Memory B cell (primary cell): ENCODE measurements around the gene PIK3C3.
"Not testable (repeated sequence)": the region's sequence is repeated elsewhere in the genome, so short reads cannot be mapped to it uniquely, and the experiment has no call there.

Source experiments
- ATAC-seq: fragments of 150-1000 bp; cut with Tn5 transposase; 2 replicates; pipeline ENCODE4 v1.10.0; 2021; ENCODE audit warnings: low read depth, mild to moderate bottlenecking, moderate library complexity
- DNase-seq, 2 donors: peaks; one replicate each; pipeline ENCODE4 v3.0.0; 2022; ENCODE audit warnings: low spot score in 2 of 2
- H3K27ac Mint-ChIP-seq: one replicate; pipeline ENCODE4 v1.8.0; 2022; ENCODE audit warnings: mild to moderate bottlenecking, moderate library complexity, mixed read lengths
- H3K27me3 Mint-ChIP-seq: one replicate; pipeline ENCODE4 v1.8.0; 2022; ENCODE audit warnings: mixed read lengths
- H3K36me3 Mint-ChIP-seq: one replicate; pipeline ENCODE4 v1.8.0; 2022; ENCODE audit warnings: mild to moderate bottlenecking, mixed read lengths
- H3K4me1 Mint-ChIP-seq: one replicate; pipeline ENCODE4 v1.8.0; 2022; ENCODE audit warnings: mixed read lengths
- H3K4me3 Mint-ChIP-seq: one replicate; pipeline ENCODE4 v1.8.0; 2022; ENCODE audit warnings: mild to moderate bottlenecking, moderate library complexity, mixed read lengths
- H3K9me3 Mint-ChIP-seq: one replicate; pipeline ENCODE4 v1.8.0; 2022; ENCODE audit warnings: mixed read lengths

The PIK3C3 gene

GRCh38 chr18:42086288-42086687 lies 131.3 kb downstream of the PIK3C3 start:
- ATAC-seq (no peak), DNase-seq (no peak)

DNA sequence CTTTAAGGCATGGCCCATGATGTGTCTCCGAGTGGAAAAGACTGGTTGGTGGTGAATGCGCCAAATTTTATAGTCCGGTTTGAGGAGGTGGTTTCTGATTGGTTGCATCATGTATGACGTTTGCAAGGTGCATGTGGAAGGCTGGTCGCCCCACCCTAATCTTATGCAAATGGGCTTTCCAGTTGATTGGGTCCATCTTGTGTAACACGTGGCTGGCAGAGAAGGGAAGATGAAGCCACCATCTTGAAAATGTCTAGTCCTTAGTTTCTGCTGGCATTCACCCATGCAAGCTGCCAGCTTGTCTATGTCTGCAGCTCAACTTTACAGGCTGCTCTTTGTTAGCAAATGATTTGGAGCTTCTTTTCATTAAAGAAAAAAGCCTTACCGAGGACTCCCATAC lies 132.2 kb downstream of the PIK3C3 start:
- DNase-seq (no peak), ATAC-seq (peak; percentile 24)
- Mint-ChIP-seq H3K27ac (peak overlapping the region; percentile 25), H3K4me1 (no peaks in the 10 kb centered on the region), H3K9me3 (peaks cover 4% of the 10 kb centered on the region), H3K27me3 (no peaks in the 10 kb centered on the region), H3K4me3 (no peak overlapping the region), H3K36me3 (peaks cover 28% of the 10 kb centered on the region)

More at GRCh38 chr18:42086288-42086687, 131.3 kb downstream of the PIK3C3 start:
- no peak overlapping the region for H3K27ac Mint-ChIP-seq
- no peak overlapping the region for H3K4me3 Mint-ChIP-seq
- peaks cover 4% of the 10 kb centered on the region for H3K9me3 Mint-ChIP-seq
- no peaks in the 10 kb centered on the region for H3K4me1 Mint-ChIP-seq
- H3K36me3 Mint-ChIP-seq: peaks cover 35% of the 10 kb centered on the region
- H3K27me3 Mint-ChIP-seq: no peaks in the 10 kb centered on the region

- H3K27ac Mint-ChIP-seq: no peak overlapping the region
- H3K4me1 Mint-ChIP-seq: no peaks in the 10 kb centered on the region
- no peaks in the 10 kb centered on the region for H3K27me3 Mint-ChIP-seq
- DNase-seq: no peak
- no peak overlapping the region for H3K4me3 Mint-ChIP-seq
- peaks cover 23% of the 10 kb centered on the region for H3K36me3 Mint-ChIP-seq
- peaks cover 4% of the 10 kb centered on the region for H3K9me3 Mint-ChIP-seq
- ATAC-seq: no peak
Measured at GRCh38 chr18:42087876-42088275, 132.8 kb downstream of the PIK3C3 start.

GRCh38 chr18:42092848-42093247 lies 137.8 kb downstream of the PIK3C3 start:
- Mint-ChIP-seq H3K27me3 (no peaks in the 10 kb centered on the region), H3K36me3 (peaks cover 3% of the 10 kb centered on the region), H3K27ac (no peak overlapping the region), H3K4me3 (no peak overlapping the region), H3K4me1 (no peaks in the 10 kb centered on the region), H3K9me3 (no peaks in the 10 kb centered on the region)
- DNase-seq: no peak
- ATAC-seq: no peak

DNA sequence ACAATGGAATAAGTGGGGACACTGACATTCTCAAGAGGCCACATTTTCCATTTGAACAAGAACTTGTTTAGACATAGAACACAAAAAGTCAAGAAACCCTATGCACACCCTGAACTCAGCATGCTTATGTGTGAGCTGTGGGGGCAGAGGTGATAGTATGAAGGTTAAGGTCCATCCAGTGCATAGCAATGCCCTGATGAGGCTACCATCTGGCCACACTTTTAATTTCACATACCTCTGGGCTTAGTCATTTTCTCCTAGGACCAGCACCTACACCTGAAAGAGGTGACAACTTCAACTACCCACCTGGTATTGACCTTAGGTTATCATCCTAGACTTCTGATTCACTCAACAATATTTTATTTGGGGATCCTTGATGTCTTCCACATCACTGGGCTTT lies 139.8 kb downstream of the PIK3C3 start:
- Mint-ChIP-seq H3K9me3 (peaks cover 1% of the 10 kb centered on the region), H3K27me3 (no peaks in the 10 kb centered on the region), H3K4me1 (no peaks in the 10 kb centered on the region), H3K27ac (no peak overlapping the region), H3K36me3 (no peaks in the 10 kb centered on the region), H3K4me3 (no peak overlapping the region)
- no peak for ATAC-seq
- DNase-seq: no peak

DNA sequence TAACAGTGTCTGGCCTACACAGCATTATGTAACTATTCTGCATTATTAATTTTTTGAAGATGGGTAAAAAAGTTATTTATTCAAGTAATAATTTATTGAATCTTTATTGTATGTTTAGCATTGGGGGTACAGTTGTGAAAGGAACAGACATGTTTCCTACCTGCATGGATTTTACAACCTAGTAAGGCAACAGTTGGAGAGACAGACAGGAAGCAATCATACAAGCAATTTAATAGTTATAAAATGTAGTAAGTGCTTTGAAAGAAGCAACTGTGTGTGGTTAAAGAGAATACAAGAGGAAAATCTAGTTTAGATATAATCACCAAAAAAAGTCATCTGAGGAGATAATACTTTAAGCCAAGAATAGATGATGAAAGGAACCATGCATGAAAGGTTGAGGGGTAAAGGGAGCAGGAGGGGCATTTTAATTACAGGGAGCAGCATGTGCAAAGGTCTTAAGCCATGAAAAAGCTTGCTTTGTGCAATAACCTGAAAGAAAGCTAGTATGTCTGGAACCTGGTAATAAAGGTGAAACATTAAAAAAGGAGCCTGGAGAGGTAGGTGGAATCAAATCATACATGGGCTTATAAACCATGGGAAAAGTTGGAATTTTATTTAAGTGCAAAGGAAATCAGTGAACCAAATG lies 140.8 kb downstream of the PIK3C3 start:
- H3K4me3 Mint-ChIP-seq: no peak overlapping the region
- ATAC-seq (no peak), DNase-seq (no peak)
- no peaks in the 10 kb centered on the region for H3K4me1 Mint-ChIP-seq
- no peaks in the 10 kb centered on the region for H3K27me3 Mint-ChIP-seq
- H3K9me3 Mint-ChIP-seq: peaks cover 1% of the 10 kb centered on the region
- no peak overlapping the region for H3K27ac Mint-ChIP-seq
- H3K36me3 Mint-ChIP-seq: no peaks in the 10 kb centered on the region

GRCh38 chr18:42100248-42100647 lies 145.2 kb downstream of the PIK3C3 start:
- ATAC-seq: no peak
- H3K27ac Mint-ChIP-seq: no peak overlapping the region

DNA sequence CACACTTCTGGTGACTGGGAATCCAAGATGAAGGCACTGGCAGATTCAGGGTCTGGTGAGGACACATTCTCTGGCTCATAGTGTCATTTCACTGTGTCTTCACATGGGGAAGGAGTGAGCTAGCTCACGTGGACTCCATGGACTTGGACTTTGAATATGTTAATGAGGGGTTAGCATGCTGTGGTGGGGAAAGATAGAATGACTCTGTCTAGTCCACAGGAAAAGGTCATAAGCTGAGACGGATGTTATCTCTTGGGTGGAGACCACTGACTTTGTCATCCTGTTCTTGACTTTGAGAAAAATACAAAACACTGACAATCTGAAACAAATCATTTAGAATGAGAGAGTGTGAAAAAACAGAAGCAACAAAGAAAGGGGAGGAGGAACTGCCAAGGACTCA lies 145.9 kb downstream of the PIK3C3 start:
- H3K36me3 Mint-ChIP-seq: no peaks in the 10 kb centered on the region
- DNase-seq (no peak), ATAC-seq (no peak)
- H3K4me3 Mint-ChIP-seq: no peak overlapping the region
- H3K27ac Mint-ChIP-seq: no peak overlapping the region
- H3K27me3 Mint-ChIP-seq: peaks cover 3% of the 10 kb centered on the region
- H3K9me3 Mint-ChIP-seq: peaks cover 1% of the 10 kb centered on the region
- no peaks in the 10 kb centered on the region for H3K4me1 Mint-ChIP-seq

More at GRCh38 chr18:42100248-42100647, 145.2 kb downstream of the PIK3C3 start:
- peaks cover 1% of the 10 kb centered on the region for H3K9me3 Mint-ChIP-seq
- no peak for DNase-seq
- H3K27me3 Mint-ChIP-seq: peaks cover 3% of the 10 kb centered on the region
- H3K4me3 Mint-ChIP-seq: no peak overlapping the region
- H3K4me1 Mint-ChIP-seq: no peaks in the 10 kb centered on the region
- H3K36me3 Mint-ChIP-seq: no peaks in the 10 kb centered on the region

- DNase-seq (no peak), ATAC-seq (no peak)
- no peak overlapping the region for H3K4me3 Mint-ChIP-seq
- peaks cover 4% of the 10 kb centered on the region for H3K4me1 Mint-ChIP-seq
- H3K27ac Mint-ChIP-seq: no peak overlapping the region
- no peaks in the 10 kb centered on the region for H3K36me3 Mint-ChIP-seq
- H3K9me3 Mint-ChIP-seq: no peaks in the 10 kb centered on the region
- peaks cover 3% of the 10 kb centered on the region for H3K27me3 Mint-ChIP-seq
Measured at GRCh38 chr18:42105394-42105793, 150.4 kb downstream of the PIK3C3 start.

GRCh38 chr18:42106784-42107183 lies 151.8 kb downstream of the PIK3C3 start:
- H3K4me3 Mint-ChIP-seq: no peak overlapping the region
- H3K9me3 Mint-ChIP-seq: no peaks in the 10 kb centered on the region
- H3K27me3 Mint-ChIP-seq: peaks cover 3% of the 10 kb centered on the region
- H3K36me3 Mint-ChIP-seq: no peaks in the 10 kb centered on the region
- peaks cover 4% of the 10 kb centered on the region for H3K4me1 Mint-ChIP-seq
- ATAC-seq (no peak), DNase-seq (no peak)
- no peak overlapping the region for H3K27ac Mint-ChIP-seq

DNA sequence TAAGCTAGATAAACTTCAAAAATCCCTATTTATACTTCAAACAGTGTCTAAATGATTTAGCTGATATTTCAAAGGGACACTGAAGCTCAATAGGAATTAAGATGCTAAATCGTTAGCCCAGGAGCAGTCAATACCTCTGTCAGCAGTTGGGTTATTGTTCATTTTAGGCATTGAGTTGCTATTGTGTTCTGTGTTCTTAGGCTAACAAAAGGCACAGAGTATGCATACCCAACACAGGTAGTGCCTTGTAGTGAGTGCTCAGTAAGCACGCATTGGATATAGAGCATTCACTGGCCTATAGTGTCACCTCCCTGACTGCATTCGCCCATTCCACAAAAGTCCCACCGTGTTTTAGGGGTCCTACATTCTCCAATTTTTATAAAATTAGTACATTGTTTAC lies 152.3 kb downstream of the PIK3C3 start:
- H3K4me1 Mint-ChIP-seq: peaks cover 4% of the 10 kb centered on the region
- peaks cover 3% of the 10 kb centered on the region for H3K27me3 Mint-ChIP-seq
- DNase-seq (no peak), ATAC-seq (no peak)
- H3K36me3 Mint-ChIP-seq: no peaks in the 10 kb centered on the region
- no peak overlapping the region for H3K27ac Mint-ChIP-seq
- no peak overlapping the region for H3K4me3 Mint-ChIP-seq
- H3K9me3 Mint-ChIP-seq: no peaks in the 10 kb centered on the region

GRCh38 chr18:42107691-42108450 lies 152.8 kb downstream of the PIK3C3 start:
- peaks cover 3% of the 10 kb centered on the region for H3K27me3 Mint-ChIP-seq
- ATAC-seq (no peak), DNase-seq (no peak)
- no peaks in the 10 kb centered on the region for H3K9me3 Mint-ChIP-seq
- H3K27ac Mint-ChIP-seq: no peak overlapping the region
- no peaks in the 10 kb centered on the region for H3K36me3 Mint-ChIP-seq
- H3K4me3 Mint-ChIP-seq: no peak overlapping the region
- peaks cover 4% of the 10 kb centered on the region for H3K4me1 Mint-ChIP-seq

DNA sequence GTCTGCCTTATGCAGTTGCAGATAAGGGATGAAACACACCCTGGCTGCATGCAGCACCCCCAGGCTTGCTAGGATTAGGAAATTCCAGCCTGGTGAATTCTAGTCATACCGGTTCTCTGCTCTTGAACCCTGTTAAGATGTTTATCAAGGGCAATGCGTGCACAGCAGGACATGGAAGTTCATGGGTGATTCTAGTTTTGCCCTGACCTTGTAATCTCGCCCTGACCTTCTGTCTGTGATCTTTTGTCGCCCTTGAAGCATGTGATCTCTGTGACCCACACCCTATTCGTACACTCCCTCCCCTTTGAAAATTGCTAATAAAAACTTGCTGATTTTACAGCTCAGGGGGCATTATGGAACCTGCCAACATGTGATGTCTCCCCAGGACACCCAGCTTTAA lies 157.1 kb downstream of the PIK3C3 start:
- H3K4me3 Mint-ChIP-seq, H3K27ac Mint-ChIP-seq, ATAC-seq, H3K9me3 Mint-ChIP-seq, H3K27me3 Mint-ChIP-seq, H3K36me3 Mint-ChIP-seq, DNase-seq: not testable (repeated sequence)
- peaks cover 11% of the 10 kb centered on the region for H3K4me1 Mint-ChIP-seq

DNA sequence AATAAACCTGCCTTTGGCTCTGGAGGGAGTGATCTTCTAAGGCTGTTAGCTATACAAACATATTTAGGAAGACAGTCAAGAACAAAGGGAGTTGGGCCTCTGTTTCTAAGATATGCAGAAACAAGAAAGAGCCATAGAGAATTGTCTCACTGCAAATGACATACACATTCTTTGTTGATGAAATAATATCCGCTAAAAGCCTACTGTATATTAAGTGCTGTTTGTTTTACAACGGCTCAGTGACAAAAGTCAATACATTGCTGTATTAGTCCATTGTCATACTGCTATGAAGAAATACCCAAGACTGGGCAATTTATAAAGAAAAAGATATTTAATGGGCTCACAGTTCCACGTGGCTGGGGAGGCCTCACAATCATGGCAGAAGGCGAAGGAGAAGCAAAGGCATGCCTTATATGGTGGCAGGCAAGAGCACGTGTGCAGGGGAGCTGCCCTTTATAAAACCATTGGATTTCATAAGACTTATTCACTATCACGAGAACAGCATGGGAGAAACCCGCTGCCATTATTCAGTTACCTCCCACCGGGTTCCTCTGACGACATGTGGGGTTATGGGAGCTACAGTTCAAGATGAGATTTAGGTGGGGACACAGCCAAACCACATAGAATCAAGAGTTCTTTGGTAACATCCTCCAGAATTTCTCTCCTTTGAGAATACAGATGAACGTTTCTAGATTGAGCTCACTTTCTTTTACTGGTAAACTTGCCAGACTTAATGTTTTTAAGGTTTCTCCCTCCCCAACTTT lies 157.8 kb downstream of the PIK3C3 start:
- no peaks in the 10 kb centered on the region for H3K36me3 Mint-ChIP-seq
- H3K27ac Mint-ChIP-seq: no peak overlapping the region
- H3K4me3 Mint-ChIP-seq: no peak overlapping the region
- no peaks in the 10 kb centered on the region for H3K9me3 Mint-ChIP-seq
- H3K4me1 Mint-ChIP-seq: peaks cover 9% of the 10 kb centered on the region
- ATAC-seq: no peak
- no peak for DNase-seq
- H3K27me3 Mint-ChIP-seq: peaks cover 1% of the 10 kb centered on the region
